GM19438 (cell line): ENCODE results near the gene APBA2.

Source experiments
- ATAC-seq: cut with Tn5 transposase; IDR thresholded peaks from one replicate; pipeline ENCODE4 v1.9.1; 2021; ENCODE audit warnings: low read depth; ENCODE audit not compliant: unreplicated experiment

APBA2 gene

DNA sequence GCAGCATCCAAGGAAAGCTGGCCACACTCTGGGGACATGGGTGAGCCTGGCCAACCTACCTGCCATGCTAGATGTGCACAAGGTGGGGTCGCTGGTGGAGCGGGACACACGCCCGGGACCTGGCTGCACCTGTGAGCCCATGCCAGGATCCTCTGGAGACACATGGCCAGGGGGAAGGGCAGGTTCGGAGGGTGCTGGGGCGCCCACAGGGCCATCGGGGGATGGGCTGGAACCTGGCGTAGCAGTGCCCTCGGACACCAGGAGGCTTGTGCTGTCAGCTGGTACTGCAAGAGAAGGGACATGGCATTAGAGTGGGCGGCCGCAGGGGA is 240.4 kb downstream of the APBA2 start:
- ATAC-seq = no peak

DNA sequence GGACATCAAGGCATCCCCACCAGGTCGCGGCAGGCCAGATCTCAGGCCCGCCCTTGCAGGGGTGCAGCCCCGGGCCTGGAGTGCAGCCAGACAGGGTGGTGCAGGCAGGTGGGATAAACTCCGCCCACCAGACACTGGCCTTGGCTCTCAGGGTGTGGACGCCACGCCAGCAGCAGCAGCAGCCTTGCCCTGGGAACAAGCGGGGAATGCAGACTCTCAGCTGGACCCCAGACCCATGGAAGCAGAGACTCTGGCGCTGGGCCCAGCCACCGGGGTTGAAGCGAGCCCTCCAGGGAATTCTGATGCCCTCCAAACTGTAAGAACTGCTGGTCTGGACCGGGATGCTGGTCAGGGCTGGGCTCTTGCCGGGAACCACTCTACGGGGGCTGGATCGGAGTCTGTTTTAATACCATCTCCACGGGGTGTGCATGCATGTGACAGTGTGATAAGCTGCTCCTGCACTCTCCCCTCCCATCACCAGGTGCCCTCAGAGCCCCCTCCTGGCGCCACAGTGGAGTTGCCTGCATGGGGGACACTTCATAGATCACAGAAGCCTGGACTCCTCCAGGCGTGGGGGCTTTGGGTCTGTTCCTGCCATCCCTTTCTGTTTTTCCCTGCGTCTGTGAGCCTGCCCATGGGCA is 241.2 kb downstream of the APBA2 start:
- no peak for ATAC-seq

DNA sequence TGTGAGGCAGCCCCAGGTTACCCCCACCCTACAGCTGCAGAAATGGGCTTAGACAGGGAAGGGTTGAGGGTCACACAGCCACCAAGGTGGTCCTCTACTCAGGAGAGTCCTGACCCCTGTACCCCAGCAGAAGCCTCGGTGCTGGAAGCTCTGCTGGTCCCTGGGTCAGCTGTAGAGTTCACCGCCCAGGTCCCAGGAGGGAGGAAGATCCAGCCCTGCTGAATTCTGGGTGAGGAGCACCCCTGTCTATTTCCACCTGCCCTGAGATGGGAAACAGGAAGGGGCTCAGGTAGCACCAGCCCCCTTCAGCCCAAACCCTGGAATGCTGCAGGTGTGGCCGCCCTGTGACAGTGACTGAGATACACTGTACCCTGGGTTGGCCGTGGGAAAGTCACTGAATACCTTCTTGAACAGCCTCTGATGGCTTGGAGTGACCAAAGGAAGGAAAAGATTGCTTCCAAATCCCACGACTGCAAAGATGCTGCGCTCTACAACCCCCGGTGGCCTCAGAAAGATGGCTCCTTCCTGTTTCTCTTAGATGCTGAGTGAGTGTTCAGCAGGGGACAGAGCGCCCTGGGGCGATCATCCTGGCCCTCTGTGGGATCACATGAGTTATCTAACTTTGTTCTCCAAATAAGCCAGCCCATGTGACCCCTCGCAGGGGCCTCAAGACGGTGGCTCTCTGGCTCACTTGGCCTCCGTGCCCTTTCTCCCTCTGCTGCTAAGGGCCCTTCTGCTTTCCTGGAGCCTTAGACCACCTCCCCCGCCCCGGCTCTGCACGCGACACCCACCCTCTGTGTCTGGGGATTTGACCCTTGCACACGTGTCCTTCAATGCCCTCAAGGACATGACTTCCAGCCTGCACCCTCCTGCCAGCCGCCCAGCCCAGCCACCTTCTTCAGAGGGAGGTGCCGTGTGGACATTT is 242.0 kb downstream of the APBA2 start:
- no peak for ATAC-seq

DNA sequence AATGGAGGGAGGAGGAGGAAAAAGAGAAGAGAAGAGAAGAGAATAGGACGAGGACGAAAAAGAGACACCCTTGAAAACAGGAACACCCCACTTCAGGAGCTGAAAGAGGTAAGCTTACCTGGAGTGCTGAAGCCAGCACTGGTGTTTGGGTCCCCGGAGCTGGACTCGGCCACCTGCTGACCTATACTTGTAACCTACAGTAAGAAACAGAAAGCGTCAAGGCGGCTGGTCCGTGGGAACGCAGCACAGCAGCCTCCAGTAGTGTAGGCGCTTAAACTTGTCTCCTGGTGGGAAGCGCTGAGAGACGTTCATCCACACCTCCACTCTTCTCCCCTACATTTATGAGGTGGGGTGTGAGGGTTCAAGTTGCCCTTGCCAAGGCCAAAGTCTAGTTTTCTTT is 242.9 kb downstream of the APBA2 start:
- ATAC-seq = no peak

DNA sequence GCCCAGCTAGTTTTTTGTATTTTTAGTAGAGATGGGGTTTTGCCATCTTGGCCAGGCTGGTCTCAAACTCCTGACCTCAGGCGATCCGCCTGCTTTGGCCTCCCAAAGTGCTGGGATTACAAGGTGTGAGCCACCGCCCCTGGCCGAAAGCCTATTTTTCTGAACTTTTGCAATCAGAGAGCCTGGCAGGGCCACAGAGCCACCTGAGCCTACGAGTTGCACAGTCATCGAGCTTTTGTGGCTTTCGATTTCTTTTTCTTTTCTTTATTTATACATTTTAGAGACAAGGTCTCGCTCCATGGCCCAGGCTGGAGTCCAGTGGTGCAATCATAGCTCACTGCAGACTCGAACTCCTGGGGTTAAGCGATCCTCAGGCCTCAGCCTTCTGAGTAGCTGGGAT is 243.4 kb downstream of the APBA2 start:
- ATAC-seq = no peak

DNA sequence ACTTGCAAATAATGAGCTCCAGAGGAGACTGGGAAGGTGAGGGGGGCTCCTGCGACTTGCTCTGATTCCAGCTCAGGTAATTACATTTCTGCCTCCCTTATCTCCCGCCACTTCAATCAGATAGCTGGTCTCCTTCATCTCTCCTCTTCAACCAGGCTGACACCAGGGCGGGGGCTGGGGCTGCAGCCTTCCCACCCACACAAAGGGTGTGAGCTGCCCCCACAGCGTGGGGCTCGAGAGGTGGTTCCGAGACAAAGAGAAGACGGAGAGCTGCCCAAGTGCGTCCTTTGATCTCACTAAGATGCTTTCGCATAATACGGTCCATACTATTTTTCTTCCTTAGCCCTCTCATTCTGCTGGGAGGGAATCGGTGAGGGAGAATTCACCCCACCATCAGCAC is 244.2 kb downstream of the APBA2 start:
- no peak for ATAC-seq

DNA sequence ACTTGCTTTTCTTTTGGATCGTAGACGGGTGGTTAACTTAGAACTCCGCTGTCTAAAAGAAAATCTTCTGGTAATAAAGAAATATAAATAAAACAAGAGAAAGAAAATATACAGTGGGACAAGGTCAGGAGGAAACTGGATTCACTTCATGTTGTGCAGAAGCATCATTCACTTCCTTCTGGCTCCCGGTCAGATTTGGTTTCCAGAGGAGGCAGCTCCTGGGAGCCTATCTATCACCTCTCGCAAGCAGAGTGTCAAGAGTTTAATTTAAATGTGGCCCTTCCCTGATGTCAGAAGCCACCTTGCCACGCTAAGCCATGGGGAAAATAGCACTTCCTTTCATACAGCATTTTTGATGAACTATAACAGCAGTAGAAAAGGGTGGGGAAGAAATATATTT is 244.7 kb downstream of the APBA2 start:
- no peak for ATAC-seq

DNA sequence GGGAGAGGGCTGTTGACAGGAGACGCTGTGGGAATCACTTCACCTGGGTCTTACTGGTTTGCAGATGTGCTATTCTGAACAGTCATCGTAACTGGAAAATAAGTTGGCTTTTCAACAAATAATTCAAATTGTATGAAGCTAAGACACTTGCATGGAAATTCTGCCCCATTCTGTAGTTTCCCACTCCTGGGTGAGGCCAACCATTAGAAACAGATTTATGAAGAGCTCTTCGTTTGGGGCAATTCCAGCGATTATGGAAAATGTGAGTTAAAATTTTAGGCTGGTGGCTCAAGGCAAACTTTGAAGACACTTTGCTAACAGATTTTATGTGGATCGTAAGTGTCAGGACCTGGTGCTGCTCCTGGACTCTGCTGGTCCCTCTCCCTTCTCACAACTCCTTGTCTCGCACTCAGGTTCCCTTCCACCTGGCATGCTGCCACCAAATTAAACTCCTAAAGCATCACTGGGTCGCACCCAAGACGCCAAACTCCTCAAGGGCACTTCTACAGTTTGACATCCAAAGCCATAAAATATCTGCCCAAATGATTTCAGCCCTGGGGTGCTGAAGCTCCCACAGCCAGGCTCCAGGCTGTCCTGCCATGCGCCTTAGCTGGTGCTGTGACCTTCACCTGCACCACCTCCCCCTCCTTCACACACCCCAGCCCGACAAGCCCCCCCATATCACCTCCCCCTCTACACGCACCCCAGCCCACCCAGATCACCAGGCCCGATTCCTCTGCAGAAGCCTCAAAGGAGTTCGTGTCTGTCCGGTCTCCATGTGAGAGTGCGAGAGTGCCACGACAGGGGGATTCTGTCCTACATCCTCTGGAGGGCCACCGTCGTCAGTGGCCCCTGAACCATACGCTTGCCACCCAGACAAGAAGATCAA is 245.4 kb downstream of the APBA2 start:
- ATAC-seq = no peak

DNA sequence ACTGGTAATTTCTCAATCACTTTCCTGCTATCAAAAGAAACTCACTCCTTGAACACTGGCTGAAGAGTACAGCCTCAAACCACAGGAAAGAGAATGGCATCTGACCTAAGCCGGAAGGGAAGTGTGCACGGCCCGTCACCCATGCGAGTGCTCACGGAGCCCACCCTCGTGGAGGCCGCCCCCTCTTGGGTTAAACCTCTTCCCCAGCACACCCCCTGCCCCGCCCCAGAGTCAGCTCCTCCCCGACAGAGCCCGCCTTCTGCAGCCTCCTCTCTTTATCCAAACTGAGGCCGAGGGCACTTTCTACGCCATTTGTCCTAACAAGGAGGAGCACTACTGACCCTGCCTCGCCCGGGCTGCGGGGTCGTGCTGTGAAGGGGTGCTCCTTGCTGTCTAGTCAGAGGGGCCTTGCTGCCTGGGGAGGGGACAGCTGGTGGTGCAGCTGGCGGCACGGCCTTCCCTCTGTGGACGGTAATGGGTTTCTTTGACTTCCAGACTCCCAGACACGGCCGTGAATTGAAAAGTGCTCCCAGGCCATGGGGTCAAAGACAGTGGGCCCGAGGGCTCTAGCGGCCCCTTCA is 246.2 kb downstream of the APBA2 start:
- ATAC-seq = no peak

DNA sequence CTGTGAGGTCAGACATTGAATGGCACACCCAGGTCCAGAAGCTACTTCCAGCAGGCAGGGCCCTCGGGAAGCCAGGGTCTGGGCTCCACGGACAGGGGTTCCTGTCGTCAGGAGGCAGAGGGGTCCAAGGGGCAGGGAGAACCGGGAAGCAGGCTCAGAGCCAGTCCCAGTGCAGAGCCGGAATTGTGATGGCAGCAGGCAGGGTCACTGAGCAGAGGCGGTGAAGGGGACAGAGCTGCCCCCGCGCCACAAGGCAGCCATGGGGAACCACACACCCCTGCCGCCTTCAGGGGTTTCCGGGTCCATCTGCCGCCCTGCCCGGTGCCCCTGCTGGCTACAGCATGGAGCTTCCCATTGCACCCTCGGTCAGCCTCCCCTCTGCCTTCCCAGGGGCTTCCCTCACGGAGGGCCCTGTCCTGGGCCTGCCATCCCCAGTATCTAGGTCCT is 247.0 kb downstream of the APBA2 start:
- no peak for ATAC-seq

DNA sequence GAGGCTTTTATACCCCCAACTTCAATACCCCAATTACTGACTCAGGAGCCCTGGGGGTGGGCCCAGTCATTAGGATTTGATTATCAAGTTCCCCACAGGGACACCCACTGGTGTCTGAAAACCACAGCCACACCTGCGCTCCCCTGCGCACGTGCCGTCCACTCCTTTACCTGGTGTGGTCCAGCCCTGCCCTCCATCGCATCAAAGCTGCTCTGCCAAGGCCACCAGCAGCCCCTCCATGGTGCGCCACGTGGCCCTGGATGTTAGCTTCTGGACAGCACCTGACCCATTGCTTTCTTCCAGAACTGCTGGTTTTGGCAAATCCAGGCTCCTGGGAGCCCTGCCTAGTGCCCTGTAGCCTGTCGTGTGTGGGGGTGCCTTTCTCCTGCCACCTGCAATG is 247.5 kb downstream of the APBA2 start:
- no peak for ATAC-seq

DNA sequence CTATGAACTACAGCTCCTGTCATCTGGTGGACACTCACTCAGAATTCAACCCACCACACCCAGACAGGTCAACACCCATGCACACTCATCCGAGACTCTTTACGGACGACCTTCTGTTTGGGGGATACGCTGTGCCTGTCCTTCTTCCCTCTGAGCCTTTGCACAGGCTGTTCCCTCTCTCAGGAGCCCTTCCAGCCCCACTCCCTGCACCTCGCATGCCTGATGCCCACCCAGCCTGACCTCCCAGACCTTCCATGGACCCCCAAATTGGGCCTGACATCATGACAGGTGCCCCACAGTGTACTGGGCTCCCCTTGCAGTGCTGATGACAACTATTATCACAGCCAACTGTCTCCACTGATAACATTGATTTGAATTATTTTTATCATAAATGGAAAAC is 248.0 kb downstream of the APBA2 start:
- no peak for ATAC-seq

DNA sequence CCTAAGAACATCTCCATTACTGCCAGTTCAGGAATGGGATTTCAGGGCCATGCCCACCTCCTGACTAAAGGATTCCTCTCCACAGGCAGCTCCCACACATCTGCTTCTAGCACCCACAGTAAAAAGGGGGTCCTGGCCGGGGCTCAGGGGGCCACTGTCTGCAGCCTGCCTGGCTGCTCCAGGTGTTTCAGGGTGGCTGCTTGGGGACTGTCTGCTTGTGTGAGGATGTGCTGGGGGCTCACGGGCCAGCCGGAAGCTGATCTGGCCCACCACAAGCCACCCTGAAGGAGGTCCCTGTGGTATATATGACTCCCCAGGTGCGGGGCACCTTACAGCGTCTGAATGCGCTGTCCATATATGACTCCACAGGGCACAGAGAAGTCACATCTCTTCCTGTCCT is 248.5 kb downstream of the APBA2 start:
- ATAC-seq = no peak

DNA sequence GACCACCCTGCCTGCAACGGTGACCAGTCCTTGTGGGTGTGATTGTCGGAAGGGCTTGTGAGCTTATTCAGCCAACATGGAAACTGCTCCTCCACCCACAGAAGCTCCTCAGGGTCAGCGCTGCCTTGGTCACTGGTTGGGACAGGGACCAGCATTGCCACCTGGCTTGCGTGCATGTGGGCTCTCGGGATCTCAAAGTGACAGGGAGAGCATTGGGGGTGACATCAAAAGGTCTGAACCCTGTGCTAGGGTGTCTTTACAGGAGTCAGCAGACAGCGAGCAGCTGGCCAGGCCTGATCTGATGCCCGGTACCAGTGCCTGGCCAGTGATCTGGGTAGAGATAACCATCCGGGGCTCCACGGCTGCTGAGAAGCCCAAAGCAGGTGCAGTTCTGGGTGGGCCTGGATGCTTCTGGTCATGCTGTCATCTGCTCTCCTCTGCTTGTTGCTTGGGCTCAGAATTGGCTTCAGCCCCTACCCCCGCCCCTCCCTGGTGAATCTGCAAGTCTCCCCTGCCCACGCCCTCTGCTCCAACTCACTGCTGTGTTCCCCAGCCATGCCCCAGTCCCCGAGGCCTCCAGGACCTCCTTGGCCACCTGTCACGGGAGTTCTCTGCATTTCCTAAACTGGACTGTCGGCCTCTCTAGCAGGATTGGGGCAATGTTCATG is 249.0 kb downstream of the APBA2 start:
- no peak for ATAC-seq

DNA sequence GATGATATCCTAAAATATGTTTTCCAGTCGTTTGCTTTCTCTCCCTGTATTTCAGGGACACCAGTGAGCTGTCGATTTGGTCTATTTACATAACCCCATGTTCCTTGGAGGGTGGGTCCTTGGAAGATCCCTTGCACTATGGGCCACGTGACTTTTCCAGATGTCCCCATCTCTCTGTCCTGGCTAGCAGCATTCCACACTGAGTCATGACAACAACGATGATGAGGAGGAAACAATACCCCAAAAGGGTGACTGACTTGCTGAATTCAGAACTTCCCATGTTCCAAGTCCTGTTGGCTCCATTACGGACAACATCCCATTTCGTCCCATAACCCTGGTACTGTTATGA is 249.5 kb downstream of the APBA2 start:
- no peak for ATAC-seq

DNA sequence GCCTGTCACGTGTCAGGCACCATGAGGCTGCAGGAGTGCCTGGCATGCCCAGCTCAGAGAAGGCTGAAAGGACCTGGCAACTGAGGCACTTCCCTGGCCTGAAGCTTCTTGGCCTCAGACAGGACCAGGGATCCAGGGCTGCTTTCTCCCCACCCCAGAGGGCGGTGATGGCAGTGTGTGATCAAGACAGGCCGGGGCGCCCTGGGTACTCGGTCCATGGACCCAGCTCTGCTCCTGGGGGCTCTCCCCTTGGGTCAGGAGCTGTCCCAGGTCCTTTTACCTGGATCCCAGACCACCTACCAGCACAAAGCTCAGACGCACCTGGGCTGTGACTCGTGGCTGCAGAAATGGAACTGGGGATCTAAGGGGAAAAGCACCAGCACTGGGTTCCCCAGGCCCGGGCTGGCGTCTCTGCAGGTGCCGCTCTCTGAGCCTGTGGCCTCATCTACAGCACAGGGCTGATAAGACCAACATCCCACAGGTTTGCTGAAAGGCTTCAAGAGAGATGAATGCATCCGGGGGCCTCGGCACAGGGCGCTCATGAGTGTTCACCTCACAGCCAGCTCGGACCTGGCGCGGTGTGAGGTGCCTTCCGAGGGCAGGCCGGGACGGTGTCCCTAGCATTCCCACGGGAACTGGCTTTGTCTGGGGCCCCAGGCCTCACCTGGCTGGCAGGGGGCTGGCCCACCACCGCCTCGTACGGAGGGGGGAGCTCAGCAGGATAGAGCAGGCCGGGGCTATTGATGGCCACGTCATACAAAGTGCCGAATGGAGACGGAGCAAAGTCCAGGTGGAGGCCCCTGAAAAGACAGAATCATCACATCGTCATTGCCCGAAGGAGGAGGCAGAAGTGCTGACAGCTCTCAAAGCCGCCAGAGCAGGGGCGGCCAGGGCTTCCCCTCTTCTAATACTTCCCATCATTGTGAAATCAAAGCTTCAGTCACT is 250.2 kb downstream of the APBA2 start:
- ATAC-seq = no peak

DNA sequence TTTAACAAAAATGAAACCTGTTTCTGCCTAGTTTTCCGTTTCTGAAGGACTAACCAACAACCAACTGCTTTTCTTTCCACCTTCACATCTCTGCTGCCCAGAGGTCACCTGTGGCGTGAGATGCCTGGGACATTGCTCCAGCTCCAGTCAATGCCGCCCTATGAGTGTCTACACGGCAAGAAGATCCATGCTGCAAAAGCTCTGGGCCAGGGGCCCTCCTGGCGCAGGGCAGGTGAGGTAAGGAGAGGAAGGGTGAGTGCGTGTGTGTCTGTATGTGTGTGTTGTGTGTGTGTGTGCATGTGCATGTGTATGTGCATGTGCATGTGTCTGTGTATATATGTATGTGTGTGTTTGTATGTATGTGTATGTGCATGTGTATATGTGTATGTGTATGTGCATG is 252.5 kb downstream of the APBA2 start:
- ATAC-seq = no peak

DNA sequence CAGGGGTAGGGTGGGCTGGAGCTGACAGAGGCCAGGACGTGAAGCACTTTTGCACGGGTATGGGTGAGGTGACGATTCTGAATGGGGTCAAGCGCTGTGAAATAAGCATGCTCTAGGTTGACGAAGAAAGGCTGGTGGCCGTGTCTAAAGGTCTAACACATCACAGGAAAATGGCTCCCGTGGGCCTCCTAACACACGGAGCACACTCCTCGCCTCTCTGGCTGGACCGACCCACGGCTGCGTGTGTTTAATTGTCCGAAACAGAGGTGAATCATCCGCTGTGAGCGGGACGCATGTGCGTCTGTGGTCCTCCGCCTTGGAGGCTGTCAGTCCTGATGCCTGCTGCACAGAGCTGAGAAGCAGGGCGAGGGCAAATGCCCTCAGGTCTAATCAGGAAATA is 253.3 kb downstream of the APBA2 start:
- ATAC-seq = no peak
